Measurements from ENCODE around the gene NCKAP5. TPM values are rescaled to one million over a fixed set of nuclear protein-coding genes. Genes with fewer than 3 reads are reported as not detected.

NCKAP5 gene
- total and polyA plus RNA-seq, 2 donors (not counting 1 experiment from before 2014, with no cell fraction given) = not detected

DNA sequence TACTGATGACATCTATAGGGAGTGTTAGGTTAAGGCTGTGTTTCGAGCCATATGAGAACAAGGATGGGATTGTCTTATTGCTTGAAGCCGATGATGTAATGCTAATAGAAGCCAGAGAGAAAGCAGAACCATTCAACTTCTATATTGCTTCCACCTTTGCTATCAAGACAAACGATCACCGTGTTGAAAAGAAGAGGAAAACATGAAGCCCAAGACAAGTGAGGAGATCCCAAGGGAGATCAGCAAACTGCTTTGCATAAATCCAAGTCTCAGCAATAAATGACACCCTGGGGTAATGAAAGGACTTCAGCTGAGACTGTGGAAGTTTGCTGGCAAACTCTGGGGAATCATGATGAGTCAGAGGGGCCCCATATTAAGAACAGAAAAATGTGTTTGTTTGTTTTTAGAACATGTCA is 206.2 kb downstream of the NCKAP5 start:
- H2AFZ ChIP-seq (ENCODE audit: insufficient read depth, low read depth, low read length, poor library complexity, severe bottlenecking) = no peak overlapping the region
- H3K27ac Mint-ChIP-seq = no peak overlapping the region
- no peaks in the 10 kb centered on the region for H3K4me1 Mint-ChIP-seq
- intact Hi-C loops (cut with micrococcal nuclease) = no loop called here
- H3K27me3 ChIP-seq (replicated peaks in 1 of 4; ENCODE audit: control extremely low read depth in 1 of 4, control insufficient read depth in 3 of 4, insufficient read depth in 4 of 4, low read length in 3 of 4) = no peaks in the 10 kb centered on the region
- ChIA-PET CTCF (no interaction called here), POLR2A (no interaction called here)
- H3K79me2 ChIP-seq (ENCODE audit: control insufficient read depth, insufficient read depth, low read length) = no peaks in the 10 kb centered on the region
- peaks cover 7% of the 10 kb centered on the region for H3K27me3 Mint-ChIP-seq
- TF ChIP-seq EZH2 (IDR thresholded peaks at IDR 0.05; ENCODE audit: borderline replicate concordance, insufficient read depth, low read depth, low read length, poor library complexity, severe bottlenecking) = no peak
- TF ChIP-seq, protein P1, sequence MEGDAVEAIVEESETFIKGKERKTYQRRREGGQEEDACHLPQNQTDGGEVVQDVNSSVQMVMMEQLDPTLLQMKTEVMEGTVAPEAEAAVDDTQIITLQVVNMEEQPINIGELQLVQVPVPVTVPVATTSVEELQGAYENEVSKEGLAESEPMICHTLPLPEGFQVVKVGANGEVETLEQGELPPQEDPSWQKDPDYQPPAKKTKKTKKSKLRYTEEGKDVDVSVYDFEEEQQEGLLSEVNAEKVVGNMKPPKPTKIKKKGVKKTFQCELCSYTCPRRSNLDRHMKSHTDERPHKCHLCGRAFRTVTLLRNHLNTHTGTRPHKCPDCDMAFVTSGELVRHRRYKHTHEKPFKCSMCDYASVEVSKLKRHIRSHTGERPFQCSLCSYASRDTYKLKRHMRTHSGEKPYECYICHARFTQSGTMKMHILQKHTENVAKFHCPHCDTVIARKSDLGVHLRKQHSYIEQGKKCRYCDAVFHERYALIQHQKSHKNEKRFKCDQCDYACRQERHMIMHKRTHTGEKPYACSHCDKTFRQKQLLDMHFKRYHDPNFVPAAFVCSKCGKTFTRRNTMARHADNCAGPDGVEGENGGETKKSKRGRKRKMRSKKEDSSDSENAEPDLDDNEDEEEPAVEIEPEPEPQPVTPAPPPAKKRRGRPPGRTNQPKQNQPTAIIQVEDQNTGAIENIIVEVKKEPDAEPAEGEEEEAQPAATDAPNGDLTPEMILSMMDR (IDR thresholded peaks at IDR 0.05) = no peak
- H3K36me3 ChIP-seq (replicated peaks in 1 of 2; ENCODE audit: control extremely low read depth in 1 of 2, control insufficient read depth in 1 of 2, extremely low read depth in 1 of 2, insufficient read depth in 2 of 2, low read length in 1 of 2) = no peaks in the 10 kb centered on the region
- no peaks in the 10 kb centered on the region for H3K4me1 ChIP-seq (ENCODE audit: control insufficient read depth in 2 of 2, insufficient read depth in 2 of 2, low read length in 2 of 2)
- H3K27ac ChIP-seq (ENCODE audit: low read length in 2 of 2) = no peak overlapping the region
- H3K4me2 ChIP-seq (replicated peaks; ENCODE audit: low read depth, low read length, poor library complexity, severe bottlenecking) = no peak overlapping the region
- H3K9me3 ChIP-seq (ENCODE audit: control extremely low read depth in 1 of 3, control insufficient read depth in 2 of 3, insufficient read depth in 1 of 3, low read length in 2 of 3) = no peaks in the 10 kb centered on the region
- H3K9me3 Mint-ChIP-seq (ENCODE audit: insufficient read depth) = no peaks in the 10 kb centered on the region
- H3K9ac ChIP-seq (ENCODE audit: low read length) = no peak overlapping the region
- no peak for ATAC-seq (ENCODE audit: low read depth)
- no peak overlapping the region for H3K4me3 Mint-ChIP-seq
- WGBS (ENCODE audit: insufficient coverage) = no CpG with 5 or more reads among the region's 4 CpGs
- no peak overlapping the region for H3K4me3 ChIP-seq (ENCODE audit: control extremely low read depth in 1 of 5, extremely low read depth in 1 of 5, insufficient read depth in 1 of 5, low read depth in 2 of 5, low read length in 4 of 5)
- no peak for DNase-seq
- H4K20me1 ChIP-seq (ENCODE audit: control insufficient read depth, insufficient read depth, low read length, poor library complexity, severe bottlenecking) = no peaks in the 10 kb centered on the region

DNA sequence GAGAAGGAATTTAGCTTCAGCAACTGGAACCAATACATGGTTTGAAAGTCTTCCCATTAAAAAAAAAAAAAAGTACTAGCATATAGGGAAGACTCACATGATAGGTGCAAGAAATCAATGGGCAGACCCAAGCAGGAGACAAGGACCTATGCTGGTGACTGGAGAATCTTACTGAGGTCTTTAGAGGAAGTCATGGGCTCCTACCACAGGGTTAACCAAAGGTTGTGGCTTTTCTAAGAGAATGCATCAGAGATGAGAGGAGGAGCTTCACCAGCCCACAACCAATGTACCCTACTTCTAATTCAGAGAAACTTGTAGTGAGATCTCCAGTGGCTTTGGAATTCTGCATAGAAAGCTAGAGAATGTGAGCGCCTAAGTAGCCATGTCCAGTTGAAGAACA is 207.4 kb downstream of the NCKAP5 start:
- TF ChIP-seq, protein P1 (IDR thresholded peaks at IDR 0.05) = no peak
- no peak for TF ChIP-seq EZH2 (IDR thresholded peaks at IDR 0.05; ENCODE audit: borderline replicate concordance, insufficient read depth, low read depth, low read length, poor library complexity, severe bottlenecking)

More for the DNA sequence above, 207.4 kb downstream of the NCKAP5 start:
- Histone ChIP-seq H3K36me3 (replicated peaks in 1 of 2; ENCODE audit: control extremely low read depth in 1 of 2, control insufficient read depth in 1 of 2, extremely low read depth in 1 of 2, insufficient read depth in 2 of 2, low read length in 1 of 2) (no peaks in the 10 kb centered on the region), H3K4me3 (ENCODE audit: control extremely low read depth in 1 of 5, extremely low read depth in 1 of 5, insufficient read depth in 1 of 5, low read depth in 2 of 5, low read length in 4 of 5) (no peak overlapping the region), H3K79me2 (ENCODE audit: control insufficient read depth, insufficient read depth, low read length) (no peaks in the 10 kb centered on the region), H4K20me1 (ENCODE audit: control insufficient read depth, insufficient read depth, low read length, poor library complexity, severe bottlenecking) (no peaks in the 10 kb centered on the region), H3K4me2 (replicated peaks; ENCODE audit: low read depth, low read length, poor library complexity, severe bottlenecking) (no peak overlapping the region), H3K9me3 (ENCODE audit: control extremely low read depth in 1 of 3, control insufficient read depth in 2 of 3, insufficient read depth in 1 of 3, low read length in 2 of 3) (no peaks in the 10 kb centered on the region), H3K27me3 (replicated peaks in 1 of 4; ENCODE audit: control extremely low read depth in 1 of 4, control insufficient read depth in 3 of 4, insufficient read depth in 4 of 4, low read length in 3 of 4) (no peaks in the 10 kb centered on the region), H3K4me1 (ENCODE audit: control insufficient read depth in 2 of 2, insufficient read depth in 2 of 2, low read length in 2 of 2) (no peaks in the 10 kb centered on the region), H3K9ac (ENCODE audit: low read length) (no peak overlapping the region), H3K27ac (ENCODE audit: low read length in 2 of 2) (no peak overlapping the region), H2AFZ (ENCODE audit: insufficient read depth, low read depth, low read length, poor library complexity, severe bottlenecking) (no peak overlapping the region)
- Mint-ChIP-seq H3K9me3 (ENCODE audit: insufficient read depth) (no peaks in the 10 kb centered on the region), H3K27ac (no peak overlapping the region), H3K4me1 (no peaks in the 10 kb centered on the region), H3K4me3 (no peak overlapping the region), H3K27me3 (peaks cover 7% of the 10 kb centered on the region)
- intact Hi-C loops (cut with micrococcal nuclease) = no loop called here
- POLR2A ChIA-PET = no interaction called here
- WGBS (ENCODE audit: insufficient coverage) = 100% methylated on average over 1 of the region's 1 CpG
- DNase-seq = no peak
- CTCF ChIA-PET = no interaction called here
- ATAC-seq (ENCODE audit: low read depth) = no peak
